Activated T-helper 2 cell treated with anti-CD3 and anti-CD28 coated beads, Interferon-gamma antibody, Interleukin-2, Interleukin-4, amounts not matched to agents 10 μg/mL and 5 μg/mL and 100 μg/mL, durations not matched to agents 14 hours and 24 hours and 36 hours (primary cell): Measurements from ENCODE around the gene LRRIQ3. TPM values are rescaled to one million over a fixed set of nuclear protein-coding genes. Genes with fewer than 3 reads are reported as not detected.

ENCODE experiments used
- DNase-seq: peaks from one replicate; pipeline ENCODE4 v3.0.0; 2021; ENCODE audit warnings: low spot score
- H3K27ac Mint-ChIP-seq: one replicate; pipeline ENCODE4 v1.8.0; 2021; ENCODE audit warnings: mixed read lengths
- H3K27me3 Mint-ChIP-seq: one replicate; pipeline ENCODE4 v1.8.0; 2021; ENCODE audit warnings: low read depth, mixed read lengths
- H3K36me3 Mint-ChIP-seq: one replicate; pipeline ENCODE4 v1.8.0; 2021; ENCODE audit warnings: low read depth, mixed read lengths
- H3K4me1 Mint-ChIP-seq: one replicate; pipeline ENCODE4 v1.8.0; 2021; ENCODE audit warnings: low read depth, mixed read lengths
- H3K4me3 Mint-ChIP-seq: one replicate; pipeline ENCODE4 v1.8.0; 2021; ENCODE audit warnings: low read depth, mild to moderate bottlenecking, moderate library complexity, mixed read lengths
- H3K9me3 Mint-ChIP-seq: one replicate; pipeline ENCODE4 v1.8.0; 2021; ENCODE audit warnings: mixed read lengths
- intact Hi-C: fragments of 100-400 bp; cut with micrococcal nuclease; formaldehyde crosslinking; loops from one replicate; pipeline ENCODE4 v1.15.1; 2023
- total RNA-seq: library from RNA; stranded (reverse); gene quantifications from 2 replicates; pipeline ENCODE4 v1.2.3, GENCODE V29; 2022

LRRIQ3 gene
- total RNA-seq, 1 donor from 2014 or later, result 0.46 TPM

GRCh38 chr1:74065081-74065480 lies 132.9 kb downstream of the LRRIQ3 start:
- no peak overlapping the region for H3K27ac Mint-ChIP-seq
- DNase-seq, result no peak
- no peaks in the 10 kb centered on the region for H3K4me1 Mint-ChIP-seq
- intact Hi-C loops, result no loop called here
- no peaks in the 10 kb centered on the region for H3K9me3 Mint-ChIP-seq
- H3K27me3 Mint-ChIP-seq, result no peaks in the 10 kb centered on the region
- no peak overlapping the region for H3K4me3 Mint-ChIP-seq
- no peaks in the 10 kb centered on the region for H3K36me3 Mint-ChIP-seq

- Mint-ChIP-seq H3K4me1 (no peaks in the 10 kb centered on the region), H3K27ac (no peak overlapping the region), H3K36me3 (no peaks in the 10 kb centered on the region), H3K9me3 (no peaks in the 10 kb centered on the region), H3K27me3 (no peaks in the 10 kb centered on the region), H3K4me3 (no peak overlapping the region)
- intact Hi-C loops, result no loop called here
- DNase-seq, result no peak
These were observed 140.3 kb downstream of the LRRIQ3 start for GRCh38 chr1:74057719-74058118.

GRCh38 chr1:74053407-74053806 lies 144.6 kb downstream of the LRRIQ3 start:
- Mint-ChIP-seq H3K36me3 (no peaks in the 10 kb centered on the region), H3K4me3 (no peak overlapping the region), H3K4me1 (no peaks in the 10 kb centered on the region), H3K27me3 (no peaks in the 10 kb centered on the region), H3K9me3 (no peaks in the 10 kb centered on the region), H3K27ac (no peak overlapping the region)
- DNase-seq, result no peak
- intact Hi-C loops, result no loop called here

- no peak overlapping the region for H3K27ac Mint-ChIP-seq
- intact Hi-C loops, result no loop called here
- H3K9me3 Mint-ChIP-seq, result no peaks in the 10 kb centered on the region
- no peaks in the 10 kb centered on the region for H3K27me3 Mint-ChIP-seq
- H3K4me1 Mint-ChIP-seq, result no peaks in the 10 kb centered on the region
- no peak overlapping the region for H3K4me3 Mint-ChIP-seq
- no peaks in the 10 kb centered on the region for H3K36me3 Mint-ChIP-seq
- no peak for DNase-seq
These were observed 147.6 kb downstream of the LRRIQ3 start for GRCh38 chr1:74050386-74050785.

- Mint-ChIP-seq H3K36me3 (no peaks in the 10 kb centered on the region), H3K4me3 (no peak overlapping the region), H3K27ac (no peak overlapping the region), H3K27me3 (no peaks in the 10 kb centered on the region), H3K9me3 (peaks cover 26% of the 10 kb centered on the region), H3K4me1 (no peaks in the 10 kb centered on the region)
- intact Hi-C loops, result no loop called here
- DNase-seq, result no peak
These were observed 159.9 kb downstream of the LRRIQ3 start for GRCh38 chr1:74038042-74038441.

- DNase-seq, result no peak
- intact Hi-C loops, result no loop called here
- no peaks in the 10 kb centered on the region for H3K36me3 Mint-ChIP-seq
- H3K27ac Mint-ChIP-seq, result no peak overlapping the region
- peaks cover 5% of the 10 kb centered on the region for H3K4me1 Mint-ChIP-seq
- no peaks in the 10 kb centered on the region for H3K27me3 Mint-ChIP-seq
- H3K9me3 Mint-ChIP-seq, result no peaks in the 10 kb centered on the region
- no peak overlapping the region for H3K4me3 Mint-ChIP-seq
These were observed 185.4 kb downstream of the LRRIQ3 start for GRCh38 chr1:74012583-74012982.

- H3K4me3 Mint-ChIP-seq, result no peak overlapping the region
- no peaks in the 10 kb centered on the region for H3K36me3 Mint-ChIP-seq
- intact Hi-C loops, result no loop called here
- H3K4me1 Mint-ChIP-seq, result peaks cover 5% of the 10 kb centered on the region
- no peaks in the 10 kb centered on the region for H3K9me3 Mint-ChIP-seq
- H3K27me3 Mint-ChIP-seq, result no peaks in the 10 kb centered on the region
- DNase-seq, result no peak
- no peak overlapping the region for H3K27ac Mint-ChIP-seq
These were observed 186.2 kb downstream of the LRRIQ3 start for GRCh38 chr1:74011736-74012135.

GRCh38 chr1:74010206-74010605 lies 187.8 kb downstream of the LRRIQ3 start:
- intact Hi-C loops, result no loop called here
- Mint-ChIP-seq H3K36me3 (no peaks in the 10 kb centered on the region), H3K4me1 (peaks cover 5% of the 10 kb centered on the region), H3K27me3 (no peaks in the 10 kb centered on the region), H3K27ac (no peak overlapping the region), H3K9me3 (no peaks in the 10 kb centered on the region), H3K4me3 (no peak overlapping the region)
- DNase-seq, result peak; percentile 8

- H3K27me3 Mint-ChIP-seq, result no peaks in the 10 kb centered on the region
- no peak overlapping the region for H3K4me3 Mint-ChIP-seq
- H3K4me1 Mint-ChIP-seq, result peaks cover 5% of the 10 kb centered on the region
- no peaks in the 10 kb centered on the region for H3K9me3 Mint-ChIP-seq
- intact Hi-C loops, result no loop called here
- no peak for DNase-seq
- H3K27ac Mint-ChIP-seq, result no peak overlapping the region
- H3K36me3 Mint-ChIP-seq, result no peaks in the 10 kb centered on the region
These were observed 192.4 kb downstream of the LRRIQ3 start for GRCh38 chr1:74005533-74005932.

GRCh38 chr1:74003806-74004205 lies 194.2 kb downstream of the LRRIQ3 start:
- Mint-ChIP-seq H3K27ac (no peak overlapping the region), H3K4me3 (no peak overlapping the region), H3K4me1 (no peaks in the 10 kb centered on the region), H3K9me3 (no peaks in the 10 kb centered on the region), H3K27me3 (no peaks in the 10 kb centered on the region), H3K36me3 (no peaks in the 10 kb centered on the region)
- intact Hi-C loops, result no loop called here
- no peak for DNase-seq

- H3K9me3 Mint-ChIP-seq, result no peaks in the 10 kb centered on the region
- no peaks in the 10 kb centered on the region for H3K4me1 Mint-ChIP-seq
- intact Hi-C loops, result loop anchor here (5.0 to 10.0 kb wide), 2 partner anchors 154 to 1376 kb away; no protein-coding TSS in a partner anchor
- no peaks in the 10 kb centered on the region for H3K27me3 Mint-ChIP-seq
- H3K4me3 Mint-ChIP-seq, result no peak overlapping the region
- no peak for DNase-seq
- H3K27ac Mint-ChIP-seq, result no peak overlapping the region
- no peaks in the 10 kb centered on the region for H3K36me3 Mint-ChIP-seq
These were observed 199.5 kb downstream of the LRRIQ3 start for GRCh38 chr1:73998348-73998959.

- intact Hi-C loops, result no loop called here
- Mint-ChIP-seq H3K4me3 (no peak overlapping the region), H3K27ac (no peak overlapping the region)
These were observed 217.5 kb downstream of the LRRIQ3 start for GRCh38 chr1:73980324-73981040.

GRCh38 chr1:73979684-73980083 lies 218.3 kb downstream of the LRRIQ3 start:
- Mint-ChIP-seq H3K27me3 (no peaks in the 10 kb centered on the region), H3K27ac (no peak overlapping the region), H3K36me3 (no peaks in the 10 kb centered on the region), H3K4me1 (no peaks in the 10 kb centered on the region), H3K9me3 (no peaks in the 10 kb centered on the region), H3K4me3 (no peak overlapping the region)
- intact Hi-C loops, result no loop called here
- DNase-seq, result no peak

More at GRCh38 chr1:73980324-73981040, 217.5 kb downstream of the LRRIQ3 start:
- H3K36me3 Mint-ChIP-seq, result no peaks in the 10 kb centered on the region
- DNase-seq, result no peak
- no peaks in the 10 kb centered on the region for H3K9me3 Mint-ChIP-seq
- no peaks in the 10 kb centered on the region for H3K27me3 Mint-ChIP-seq
- no peaks in the 10 kb centered on the region for H3K4me1 Mint-ChIP-seq
